ENCODE measurements around the gene ZFYVE28. TPM values are rescaled to one million over a fixed set of nuclear protein-coding genes. Genes with fewer than 3 reads are reported as not detected.

The ZFYVE28 gene
- total and polyA plus RNA-seq, 10 of the 15 experiments (the other 5 are each of a cell fraction or from before 2014, with no cell fraction given) = 0.06 to 1.9 (median 0.22) TPM; not detected in 1

DNA sequence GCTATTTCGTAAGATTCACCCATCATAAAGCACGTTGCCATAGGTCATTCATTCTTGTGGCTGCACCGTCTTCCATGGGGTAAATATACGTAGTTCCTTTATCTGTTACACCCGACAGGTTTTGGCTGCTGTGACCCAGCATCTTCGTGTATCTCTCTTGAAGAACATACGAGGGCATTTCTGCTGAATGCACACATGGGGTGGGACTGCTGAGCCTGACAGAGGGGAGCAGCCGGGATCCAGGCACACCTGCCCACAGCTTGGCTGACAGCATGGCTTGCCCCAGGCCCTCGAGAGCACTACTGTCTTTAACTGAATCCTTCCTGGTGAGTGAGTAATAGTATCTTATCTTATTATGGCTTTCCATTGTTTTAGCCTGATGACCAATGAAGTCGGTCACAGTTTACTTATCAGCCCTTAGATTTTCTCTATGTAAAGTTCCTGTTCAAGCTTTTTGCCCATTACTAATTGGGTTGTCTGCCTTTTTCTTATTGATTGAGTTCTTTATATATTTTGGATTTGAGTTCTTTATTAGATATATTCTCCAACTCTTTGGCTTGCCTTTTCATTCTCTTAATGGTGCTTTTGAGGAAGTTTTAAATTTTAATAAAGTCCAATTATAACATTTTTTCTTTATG is 111.6 kb downstream of the ZFYVE28 start:
- no peak overlapping the region for H3K27ac ChIP-seq (ENCODE audit: control insufficient read depth, insufficient read depth)
- ATAC-seq (no peak), DNase-seq (ENCODE audit: low read depth, low spot score) (no peak), FAIRE-seq (no peak)
- no peaks in the 10 kb centered on the region for H3K36me3 ChIP-seq (ENCODE audit: control insufficient read depth in 2 of 2, insufficient read depth in 2 of 2, low read length in 1 of 2)
- in situ Hi-C loops (cut with MboI) (no loop called here), intact Hi-C loops (cut with micrococcal nuclease; ENCODE audit: unreplicated experiment) (no loop called here)
- POLR2A ChIA-PET = no interaction called here
- no peaks in the 10 kb centered on the region for H3K27me3 ChIP-seq (replicated peaks in 1 of 2; ENCODE audit: control insufficient read depth in 2 of 2, insufficient read depth in 2 of 2, low read length in 1 of 2)
- TF ChIP-seq, protein P1, sequence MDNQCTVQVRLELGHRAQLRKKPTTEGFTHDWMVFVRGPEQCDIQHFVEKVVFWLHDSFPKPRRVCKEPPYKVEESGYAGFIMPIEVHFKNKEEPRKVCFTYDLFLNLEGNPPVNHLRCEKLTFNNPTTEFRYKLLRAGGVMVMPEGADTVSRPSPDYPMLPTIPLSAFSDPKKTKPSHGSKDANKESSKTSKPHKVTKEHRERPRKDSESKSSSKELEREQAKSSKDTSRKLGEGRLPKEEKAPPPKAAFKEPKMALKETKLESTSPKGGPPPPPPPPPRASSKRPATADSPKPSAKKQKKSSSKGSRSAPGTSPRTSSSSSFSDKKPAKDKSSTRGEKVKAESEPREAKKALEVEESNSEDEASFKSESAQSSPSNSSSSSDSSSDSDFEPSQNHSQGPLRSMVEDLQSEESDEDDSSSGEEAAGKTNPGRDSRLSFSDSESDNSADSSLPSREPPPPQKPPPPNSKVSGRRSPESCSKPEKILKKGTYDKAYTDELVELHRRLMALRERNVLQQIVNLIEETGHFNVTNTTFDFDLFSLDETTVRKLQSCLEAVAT (IDR thresholded peaks at IDR 0.05) = no peak
- no peak for TF ChIP-seq ZBED1 (IDR thresholded peaks at IDR 0.05; ENCODE audit: borderline replicate concordance)
- no peak for TF ChIP-seq POLR2AphosphoS5 (IDR thresholded peaks at IDR 0.05; ENCODE audit: low read length)
- TF ChIP-seq PBX3 (IDR thresholded peaks at IDR 0.05; ENCODE audit: insufficient replicate concordance, low read depth, low read length) = no peak
- TF ChIP-seq ZSCAN29 (IDR thresholded peaks at IDR 0.05) = no peak
- TF ChIP-seq, protein P2, sequence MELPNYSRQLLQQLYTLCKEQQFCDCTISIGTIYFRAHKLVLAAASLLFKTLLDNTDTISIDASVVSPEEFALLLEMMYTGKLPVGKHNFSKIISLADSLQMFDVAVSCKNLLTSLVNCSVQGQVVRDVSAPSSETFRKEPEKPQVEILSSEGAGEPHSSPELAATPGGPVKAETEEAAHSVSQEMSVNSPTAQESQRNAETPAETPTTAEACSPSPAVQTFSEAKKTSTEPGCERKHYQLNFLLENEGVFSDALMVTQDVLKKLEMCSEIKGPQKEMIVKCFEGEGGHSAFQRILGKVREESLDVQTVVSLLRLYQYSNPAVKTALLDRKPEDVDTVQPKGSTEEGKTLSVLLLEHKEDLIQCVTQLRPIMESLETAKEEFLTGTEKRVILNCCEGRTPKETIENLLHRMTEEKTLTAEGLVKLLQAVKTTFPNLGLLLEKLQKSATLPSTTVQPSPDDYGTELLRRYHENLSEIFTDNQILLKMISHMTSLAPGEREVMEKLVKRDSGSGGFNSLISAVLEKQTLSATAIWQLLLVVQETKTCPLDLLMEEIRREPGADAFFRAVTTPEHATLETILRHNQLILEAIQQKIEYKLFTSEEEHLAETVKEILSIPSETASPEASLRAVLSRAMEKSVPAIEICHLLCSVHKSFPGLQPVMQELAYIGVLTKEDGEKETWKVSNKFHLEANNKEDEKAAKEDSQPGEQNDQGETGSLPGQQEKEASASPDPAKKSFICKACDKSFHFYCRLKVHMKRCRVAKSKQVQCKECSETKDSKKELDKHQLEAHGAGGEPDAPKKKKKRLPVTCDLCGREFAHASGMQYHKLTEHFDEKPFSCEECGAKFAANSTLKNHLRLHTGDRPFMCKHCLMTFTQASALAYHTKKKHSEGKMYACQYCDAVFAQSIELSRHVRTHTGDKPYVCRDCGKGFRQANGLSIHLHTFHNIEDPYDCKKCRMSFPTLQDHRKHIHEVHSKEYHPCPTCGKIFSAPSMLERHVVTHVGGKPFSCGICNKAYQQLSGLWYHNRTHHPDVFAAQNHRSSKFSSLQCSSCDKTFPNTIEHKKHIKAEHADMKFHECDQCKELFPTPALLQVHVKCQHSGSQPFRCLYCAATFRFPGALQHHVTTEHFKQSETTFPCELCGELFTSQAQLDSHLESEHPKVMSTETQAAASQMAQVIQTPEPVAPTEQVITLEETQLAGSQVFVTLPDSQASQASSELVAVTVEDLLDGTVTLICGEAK (IDR thresholded peaks at IDR 0.05; ENCODE audit: borderline replicate concordance) = no peak
- TF ChIP-seq NFYB (IDR thresholded peaks at IDR 0.05; ENCODE audit: insufficient read depth, low read depth, low read length) = no peak
- no peak for TF ChIP-seq YY1 (IDR thresholded peaks at IDR 0.05; ENCODE audit: low read depth, low read length)
- no peaks in the 10 kb centered on the region for H4K20me1 ChIP-seq (ENCODE audit: control insufficient read depth, insufficient read depth)
- H3K4me2 ChIP-seq (ENCODE audit: control insufficient read depth, insufficient read depth) = no peak overlapping the region
- H3K4me1 ChIP-seq (ENCODE audit: control insufficient read depth, insufficient read depth, low read length) = no peaks in the 10 kb centered on the region; the same call in 1 of the 2 replicates
- SMC1A ChIA-PET (ENCODE audit: uncharacterized antibody, unreplicated experiment) = no interaction called here
- CTCF ChIA-PET = no interaction called here
- H3K4me3 ChIP-seq = no peak overlapping the region
- H3K9ac ChIP-seq (ENCODE audit: control insufficient read depth, insufficient read depth, low read length) = no peak overlapping the region
- H2AFZ ChIP-seq (ENCODE audit: control insufficient read depth, low read depth, low read length) = no peak overlapping the region
- 57% methylated on average over 10 of the region's 10 CpGs for WGBS (ENCODE audit: insufficient coverage, insufficient replicate concordance, low lambda C conversion rate, missing lambda C conversion rate)
- no TSS peak for BruUV-seq (replicated peaks)
- RAD21 ChIA-PET (ENCODE audit: unreplicated experiment) = no interaction called here
- no peaks in the 10 kb centered on the region; the same call in 2 of the 3 replicates for H3K9me3 ChIP-seq (replicated peaks; ENCODE audit: control insufficient read depth, insufficient read depth, low read length)
- H3K79me2 ChIP-seq (ENCODE audit: control insufficient read depth, insufficient read depth, low read length) = no peaks in the 10 kb centered on the region

Measured in GM12878 (cell line).